Articular chondrocyte of knee joint (primary cell): ENCODE results near the gene CRYL1. TPM values are rescaled to one million over a fixed set of nuclear protein-coding genes. Genes with fewer than 3 reads are reported as not detected.

ENCODE experiments used
- small RNA-seq: library from RNA; depleted of rRNA; stranded (forward); fragments of <200 nt; gene quantifications from one replicate; pipeline ENCODE3, GENCODE V24; 2012
- total RNA-seq: library from RNA; depleted of rRNA; stranded (reverse); fragments of >200 nt; gene quantifications from 2 replicates; pipeline ENCODE4 v1.2.3, GENCODE V29; 2012

The CRYL1 gene
- total RNA-seq, result 18.7 and 19.8 TPM in 2 replicates

GRCh38 chr13:20525601-20526544 is at the start of gene CRYL1:
Gene CRYL1 (minus strand): TSS chr13:20525857. CDS start chr13:20525794, 63 bp downstream.

GRCh38 chr13:20566898-20567874 is 41.5 kb upstream of the CRYL1 start, which contains the start of gene IFT88:
Gene IFT88 (plus strand): TSS chr13:20567157. CDS start chr13:20574386, 7,229 bp downstream.

Small RNA genes lying within 50 kb of the gene (small RNA-seq; reads per million reads assigned to genes)
- not detected for gene MIR4499

Other genes starting within 250 kb of the CRYL1 start
- 19.5 and 24.5 TPM in 2 replicates for gene IFT88, start 41.3 kb upstream of the CRYL1 start, total RNA-seq
- gene IL17D, start 177.8 kb upstream of the CRYL1 start, total RNA-seq, result 4.1 and 6.4 TPM in 2 replicates
- gene EEF1AKMT1, start 248.1 kb upstream of the CRYL1 start, total RNA-seq, result 13.9 and 16.4 TPM in 2 replicates